Uterus (tissue), 2 donors: Measurements from ENCODE around the gene CTSL.

ENCODE experiments used
- POLR2A ChIP-seq, 2 donors: fragments of 450-650 bp; IDR thresholded peaks; one replicate each; pipeline ENCODE4 v1.6.1; 2016; ENCODE audit warnings: antibody characterized with exemption in 2 of 2, mild to moderate bottlenecking in 1 of 2, moderate library complexity in 1 of 2
- TF ChIP-seq, protein P1 (sequence below), 4 experiments: fragments of 200-600 bp in 2 of 4; fragments of 450-650 bp in 2 of 4; sonication (generic) in 2 of 4; IDR thresholded peaks; one replicate each; pipeline ENCODE4 v1.5.1; 2016 to 2019; ENCODE audit warnings: antibody characterized with exemption in 4 of 4, mild to moderate bottlenecking in 2 of 4, moderate library complexity in 1 of 4

DNA sequence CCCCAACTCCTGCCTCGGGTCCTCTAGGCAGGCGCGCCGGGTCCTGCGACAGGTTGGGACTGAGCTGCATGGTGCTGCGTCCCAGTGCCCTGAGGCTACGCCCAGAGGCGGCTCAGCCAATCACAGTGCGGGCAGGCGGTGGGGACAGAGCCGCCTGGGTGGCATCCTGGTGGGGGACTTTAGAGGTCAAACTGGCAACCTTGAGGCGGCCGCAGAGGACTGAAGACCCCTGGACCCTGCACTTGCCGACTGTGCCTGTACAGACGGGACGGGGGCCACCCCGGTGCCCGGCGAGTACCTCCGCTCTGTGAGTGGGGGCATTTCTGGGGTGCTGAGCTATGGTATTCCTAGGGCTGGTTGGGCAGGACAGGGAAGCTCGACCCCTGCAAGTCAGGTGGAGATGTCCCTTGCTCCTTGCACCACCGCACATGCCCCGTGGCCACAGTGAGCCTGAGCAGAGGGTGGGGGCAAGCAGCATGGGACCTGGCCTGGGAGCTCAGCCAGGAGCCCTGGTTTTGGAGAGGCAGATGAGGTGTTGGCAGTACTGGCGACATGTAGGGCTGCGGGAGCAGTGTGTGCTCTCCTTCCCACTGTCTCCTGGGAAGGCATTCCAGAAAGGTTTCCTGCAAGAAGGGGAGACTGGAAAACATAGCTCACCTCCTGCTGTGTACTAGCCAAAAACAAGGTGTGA lies 45.5 kb downstream of the CTSL start:
- TF ChIP-seq, protein P1, sequence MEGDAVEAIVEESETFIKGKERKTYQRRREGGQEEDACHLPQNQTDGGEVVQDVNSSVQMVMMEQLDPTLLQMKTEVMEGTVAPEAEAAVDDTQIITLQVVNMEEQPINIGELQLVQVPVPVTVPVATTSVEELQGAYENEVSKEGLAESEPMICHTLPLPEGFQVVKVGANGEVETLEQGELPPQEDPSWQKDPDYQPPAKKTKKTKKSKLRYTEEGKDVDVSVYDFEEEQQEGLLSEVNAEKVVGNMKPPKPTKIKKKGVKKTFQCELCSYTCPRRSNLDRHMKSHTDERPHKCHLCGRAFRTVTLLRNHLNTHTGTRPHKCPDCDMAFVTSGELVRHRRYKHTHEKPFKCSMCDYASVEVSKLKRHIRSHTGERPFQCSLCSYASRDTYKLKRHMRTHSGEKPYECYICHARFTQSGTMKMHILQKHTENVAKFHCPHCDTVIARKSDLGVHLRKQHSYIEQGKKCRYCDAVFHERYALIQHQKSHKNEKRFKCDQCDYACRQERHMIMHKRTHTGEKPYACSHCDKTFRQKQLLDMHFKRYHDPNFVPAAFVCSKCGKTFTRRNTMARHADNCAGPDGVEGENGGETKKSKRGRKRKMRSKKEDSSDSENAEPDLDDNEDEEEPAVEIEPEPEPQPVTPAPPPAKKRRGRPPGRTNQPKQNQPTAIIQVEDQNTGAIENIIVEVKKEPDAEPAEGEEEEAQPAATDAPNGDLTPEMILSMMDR (IDR thresholded peaks at IDR 0.05): no peak
- TF ChIP-seq POLR2A (IDR thresholded peaks at IDR 0.05): no peak
